ENCODE measurements around the gene THSD7A. TPM values are rescaled to one million over a fixed set of nuclear protein-coding genes. Genes with fewer than 3 reads are reported as not detected.

Gene THSD7A
- total and polyA plus RNA-seq, 4 donors: 0.15 to 2.7 (median 1.9) TPM

DNA sequence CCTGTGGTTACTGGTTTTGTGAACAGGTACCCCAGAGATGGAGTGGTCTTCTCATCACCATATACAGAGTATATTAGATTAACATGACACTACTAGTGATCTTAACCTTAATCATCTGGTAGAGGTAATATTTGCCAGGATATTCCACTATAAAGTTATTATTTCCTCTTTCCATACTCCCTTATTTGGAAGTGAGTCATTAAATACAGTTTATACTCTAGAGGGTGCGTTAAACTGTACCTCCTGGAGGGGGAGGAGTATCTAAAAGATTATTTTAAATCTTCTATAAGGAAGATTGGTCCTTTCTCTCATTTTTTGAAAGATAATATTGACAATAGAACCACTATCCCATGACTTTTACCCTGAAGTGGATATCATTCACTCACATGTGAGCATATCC lies 85.4 kb downstream of the THSD7A start:
- Histone ChIP-seq H3K9ac (ENCODE audit: low read depth in 1 of 2, low read length in 2 of 2) (no peak overlapping the region), H3K36me3 (ENCODE audit: control insufficient read depth in 4 of 4, insufficient read depth in 3 of 4, low read depth in 1 of 4, low read length in 3 of 4) (no peaks in the 10 kb centered on the region), H3K27me3 (ENCODE audit: control insufficient read depth in 4 of 4, insufficient read depth in 4 of 4, low read length in 3 of 4) (no peaks in the 10 kb centered on the region), H3K4me1 (ENCODE audit: control insufficient read depth in 4 of 4, insufficient read depth in 4 of 4, low read length in 3 of 4) (no peaks in the 10 kb centered on the region), H3K9me3 (ENCODE audit: control insufficient read depth in 4 of 4, low read length in 3 of 4) (no peaks in the 10 kb centered on the region), H3K27ac (ENCODE audit: low read depth in 1 of 2, low read length in 2 of 2) (no peak overlapping the region), H3K4me3 (ENCODE audit: low read depth in 1 of 3, low read length in 3 of 3) (no peak overlapping the region)
- DNase-seq (ENCODE audit: low spot score): no peak
- TF ChIP-seq HNF4A (conservative IDR thresholded peaks at IDR 0.05) (no peak), NR2F2 (IDR thresholded peaks at IDR 0.05) (no peak), JUND (IDR thresholded peaks at IDR 0.05) (no peak)
- TF ChIP-seq, protein P1, sequence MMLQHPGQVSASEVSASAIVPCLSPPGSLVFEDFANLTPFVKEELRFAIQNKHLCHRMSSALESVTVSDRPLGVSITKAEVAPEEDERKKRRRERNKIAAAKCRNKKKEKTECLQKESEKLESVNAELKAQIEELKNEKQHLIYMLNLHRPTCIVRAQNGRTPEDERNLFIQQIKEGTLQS (IDR thresholded peaks at IDR 0.05): no peak
- TF ChIP-seq, protein P2, sequence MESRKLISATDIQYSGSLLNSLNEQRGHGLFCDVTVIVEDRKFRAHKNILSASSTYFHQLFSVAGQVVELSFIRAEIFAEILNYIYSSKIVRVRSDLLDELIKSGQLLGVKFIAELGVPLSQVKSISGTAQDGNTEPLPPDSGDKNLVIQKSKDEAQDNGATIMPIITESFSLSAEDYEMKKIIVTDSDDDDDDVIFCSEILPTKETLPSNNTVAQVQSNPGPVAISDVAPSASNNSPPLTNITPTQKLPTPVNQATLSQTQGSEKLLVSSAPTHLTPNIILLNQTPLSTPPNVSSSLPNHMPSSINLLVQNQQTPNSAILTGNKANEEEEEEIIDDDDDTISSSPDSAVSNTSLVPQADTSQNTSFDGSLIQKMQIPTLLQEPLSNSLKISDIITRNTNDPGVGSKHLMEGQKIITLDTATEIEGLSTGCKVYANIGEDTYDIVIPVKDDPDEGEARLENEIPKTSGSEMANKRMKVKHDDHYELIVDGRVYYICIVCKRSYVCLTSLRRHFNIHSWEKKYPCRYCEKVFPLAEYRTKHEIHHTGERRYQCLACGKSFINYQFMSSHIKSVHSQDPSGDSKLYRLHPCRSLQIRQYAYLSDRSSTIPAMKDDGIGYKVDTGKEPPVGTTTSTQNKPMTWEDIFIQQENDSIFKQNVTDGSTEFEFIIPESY (IDR thresholded peaks at IDR 0.05): no peak
- WGBS: 86% methylated on average over 1 of the region's 1 CpG

DNA sequence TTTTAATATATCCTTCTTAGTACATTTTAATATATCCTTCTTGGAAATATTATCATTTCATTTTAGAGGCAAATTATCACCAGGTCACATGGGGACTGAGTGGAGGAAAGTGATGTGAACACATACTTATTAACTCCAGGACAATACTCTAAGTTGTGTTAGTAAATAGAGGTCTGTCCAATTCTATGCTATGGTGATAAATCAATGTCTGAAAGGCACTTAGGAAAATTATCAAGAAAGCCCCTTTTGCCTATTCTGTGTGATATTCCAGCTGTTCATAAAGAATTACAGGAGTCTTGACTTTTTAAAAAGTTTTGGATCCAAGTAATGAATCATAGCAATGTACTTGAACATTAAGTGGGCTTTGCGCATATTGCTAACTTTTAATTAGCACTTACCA lies 88.5 kb downstream of the THSD7A start:
- TF ChIP-seq, protein P3, sequence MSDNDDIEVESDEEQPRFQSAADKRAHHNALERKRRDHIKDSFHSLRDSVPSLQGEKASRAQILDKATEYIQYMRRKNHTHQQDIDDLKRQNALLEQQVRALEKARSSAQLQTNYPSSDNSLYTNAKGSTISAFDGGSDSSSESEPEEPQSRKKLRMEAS (IDR thresholded peaks at IDR 0.05): no peak
- TF ChIP-seq EGR1 (IDR thresholded peaks at IDR 0.05; ENCODE audit: low read depth in 2 of 2) (no peak), FOXA1 (IDR thresholded peaks at IDR 0.05) (no peak), RAD21 (IDR thresholded peaks at IDR 0.05) (no peak), GABPA (IDR thresholded peaks at IDR 0.05 in 1 of 2, conservative IDR thresholded peaks at IDR 0.05 in 1 of 2) (no peak), HNF4A (conservative IDR thresholded peaks at IDR 0.05) (no peak), YY1 (IDR thresholded peaks at IDR 0.05) (no peak), TAF1 (conservative IDR thresholded peaks at IDR 0.05) (no peak), FOXA2 (IDR thresholded peaks at IDR 0.05) (no peak), HNF4G (IDR thresholded peaks at IDR 0.05) (no peak), RXRA (IDR thresholded peaks at IDR 0.05) (no peak), SP1 (IDR thresholded peaks at IDR 0.05) (no peak), JUND (IDR thresholded peaks at IDR 0.05) (no peak), NR2F2 (IDR thresholded peaks at IDR 0.05) (no peak)
- TF ChIP-seq, protein P4, sequence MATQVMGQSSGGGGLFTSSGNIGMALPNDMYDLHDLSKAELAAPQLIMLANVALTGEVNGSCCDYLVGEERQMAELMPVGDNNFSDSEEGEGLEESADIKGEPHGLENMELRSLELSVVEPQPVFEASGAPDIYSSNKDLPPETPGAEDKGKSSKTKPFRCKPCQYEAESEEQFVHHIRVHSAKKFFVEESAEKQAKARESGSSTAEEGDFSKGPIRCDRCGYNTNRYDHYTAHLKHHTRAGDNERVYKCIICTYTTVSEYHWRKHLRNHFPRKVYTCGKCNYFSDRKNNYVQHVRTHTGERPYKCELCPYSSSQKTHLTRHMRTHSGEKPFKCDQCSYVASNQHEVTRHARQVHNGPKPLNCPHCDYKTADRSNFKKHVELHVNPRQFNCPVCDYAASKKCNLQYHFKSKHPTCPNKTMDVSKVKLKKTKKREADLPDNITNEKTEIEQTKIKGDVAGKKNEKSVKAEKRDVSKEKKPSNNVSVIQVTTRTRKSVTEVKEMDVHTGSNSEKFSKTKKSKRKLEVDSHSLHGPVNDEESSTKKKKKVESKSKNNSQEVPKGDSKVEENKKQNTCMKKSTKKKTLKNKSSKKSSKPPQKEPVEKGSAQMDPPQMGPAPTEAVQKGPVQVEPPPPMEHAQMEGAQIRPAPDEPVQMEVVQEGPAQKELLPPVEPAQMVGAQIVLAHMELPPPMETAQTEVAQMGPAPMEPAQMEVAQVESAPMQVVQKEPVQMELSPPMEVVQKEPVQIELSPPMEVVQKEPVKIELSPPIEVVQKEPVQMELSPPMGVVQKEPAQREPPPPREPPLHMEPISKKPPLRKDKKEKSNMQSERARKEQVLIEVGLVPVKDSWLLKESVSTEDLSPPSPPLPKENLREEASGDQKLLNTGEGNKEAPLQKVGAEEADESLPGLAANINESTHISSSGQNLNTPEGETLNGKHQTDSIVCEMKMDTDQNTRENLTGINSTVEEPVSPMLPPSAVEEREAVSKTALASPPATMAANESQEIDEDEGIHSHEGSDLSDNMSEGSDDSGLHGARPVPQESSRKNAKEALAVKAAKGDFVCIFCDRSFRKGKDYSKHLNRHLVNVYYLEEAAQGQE (IDR thresholded peaks at IDR 0.05): no peak
- TF ChIP-seq, protein P1 (IDR thresholded peaks at IDR 0.05): no peak
- TF ChIP-seq, protein P2 (IDR thresholded peaks at IDR 0.05): no peak
- TF ChIP-seq, protein P5, sequence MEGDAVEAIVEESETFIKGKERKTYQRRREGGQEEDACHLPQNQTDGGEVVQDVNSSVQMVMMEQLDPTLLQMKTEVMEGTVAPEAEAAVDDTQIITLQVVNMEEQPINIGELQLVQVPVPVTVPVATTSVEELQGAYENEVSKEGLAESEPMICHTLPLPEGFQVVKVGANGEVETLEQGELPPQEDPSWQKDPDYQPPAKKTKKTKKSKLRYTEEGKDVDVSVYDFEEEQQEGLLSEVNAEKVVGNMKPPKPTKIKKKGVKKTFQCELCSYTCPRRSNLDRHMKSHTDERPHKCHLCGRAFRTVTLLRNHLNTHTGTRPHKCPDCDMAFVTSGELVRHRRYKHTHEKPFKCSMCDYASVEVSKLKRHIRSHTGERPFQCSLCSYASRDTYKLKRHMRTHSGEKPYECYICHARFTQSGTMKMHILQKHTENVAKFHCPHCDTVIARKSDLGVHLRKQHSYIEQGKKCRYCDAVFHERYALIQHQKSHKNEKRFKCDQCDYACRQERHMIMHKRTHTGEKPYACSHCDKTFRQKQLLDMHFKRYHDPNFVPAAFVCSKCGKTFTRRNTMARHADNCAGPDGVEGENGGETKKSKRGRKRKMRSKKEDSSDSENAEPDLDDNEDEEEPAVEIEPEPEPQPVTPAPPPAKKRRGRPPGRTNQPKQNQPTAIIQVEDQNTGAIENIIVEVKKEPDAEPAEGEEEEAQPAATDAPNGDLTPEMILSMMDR (IDR thresholded peaks at IDR 0.05; ENCODE audit: low read depth, low read length, missing input control): no peak
- Histone ChIP-seq H3K36me3 (ENCODE audit: control insufficient read depth in 4 of 4, insufficient read depth in 3 of 4, low read depth in 1 of 4, low read length in 3 of 4) (no peaks in the 10 kb centered on the region), H3K9me3 (ENCODE audit: control insufficient read depth in 4 of 4, low read length in 3 of 4) (no peaks in the 10 kb centered on the region), H3K9ac (ENCODE audit: low read depth in 1 of 2, low read length in 2 of 2) (no peak overlapping the region), H3K27ac (ENCODE audit: low read depth in 1 of 2, low read length in 2 of 2) (no peak overlapping the region), H3K4me3 (ENCODE audit: low read depth in 1 of 3, low read length in 3 of 3) (no peak overlapping the region), H3K27me3 (ENCODE audit: control insufficient read depth in 4 of 4, insufficient read depth in 4 of 4, low read length in 3 of 4) (no peaks in the 10 kb centered on the region), H3K4me1 (ENCODE audit: control insufficient read depth in 4 of 4, insufficient read depth in 4 of 4, low read length in 3 of 4) (no peaks in the 10 kb centered on the region)
- no peak for DNase-seq (ENCODE audit: low spot score)
- 99% methylated on average over 1 of the region's 1 CpG for WGBS

All from liver (tissue), 9 donors.